ENCODE results near the gene CRELD2.
A peak's percentile ranks its signal among the peaks of the same experiment; 100 is the strongest.

The CRELD2 gene

DNA sequence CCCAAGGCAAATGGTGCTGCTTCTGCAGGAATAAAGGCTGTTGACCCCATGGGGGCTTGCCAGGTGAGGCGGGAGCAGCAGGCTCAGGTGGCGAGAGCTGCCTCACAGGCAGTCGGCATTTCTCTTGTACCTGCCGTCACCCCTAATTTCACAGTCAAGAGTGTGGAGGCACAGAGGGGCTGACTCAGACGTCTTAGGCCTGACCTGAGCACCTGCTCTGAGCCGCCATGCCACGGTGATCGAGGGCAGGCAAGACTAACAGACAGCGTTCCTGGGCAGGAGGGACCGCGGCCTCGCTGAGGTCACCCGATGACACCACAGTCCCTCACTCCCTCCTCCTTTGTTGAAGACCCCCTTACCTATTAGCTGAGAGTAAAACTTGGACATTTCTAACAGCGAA is 5.4 kb upstream of the CRELD2 start:
- no peak for DNase-seq

- no peak for DNase-seq
These were observed 5.0 kb upstream of the CRELD2 start for GRCh38 chr22:49913446-49913845.

DNA sequence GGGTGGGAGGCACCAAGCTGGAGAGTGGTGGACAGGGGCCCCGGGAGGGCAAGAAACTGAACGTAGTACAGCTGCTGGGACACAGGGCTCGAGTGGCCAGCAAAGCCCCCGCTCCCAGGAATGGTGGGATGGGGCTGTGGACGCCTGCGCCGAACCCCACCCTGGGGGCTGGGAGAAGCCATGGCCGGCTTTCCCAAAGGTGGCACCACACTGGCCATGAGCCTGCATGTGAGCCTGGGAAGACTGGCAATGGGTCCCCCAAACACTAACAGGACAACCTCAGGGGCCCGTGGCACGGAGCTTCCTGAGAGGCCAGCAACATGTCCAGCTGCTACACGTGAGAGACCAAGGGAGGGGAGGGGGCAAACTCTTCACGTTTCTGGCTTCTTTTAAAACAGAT is 4.2 kb upstream of the CRELD2 start:
- no peak for DNase-seq

GRCh38 chr22:49915610-49916009 is 2.8 kb upstream of the CRELD2 start:
- DNase-seq, result no peak

DNA sequence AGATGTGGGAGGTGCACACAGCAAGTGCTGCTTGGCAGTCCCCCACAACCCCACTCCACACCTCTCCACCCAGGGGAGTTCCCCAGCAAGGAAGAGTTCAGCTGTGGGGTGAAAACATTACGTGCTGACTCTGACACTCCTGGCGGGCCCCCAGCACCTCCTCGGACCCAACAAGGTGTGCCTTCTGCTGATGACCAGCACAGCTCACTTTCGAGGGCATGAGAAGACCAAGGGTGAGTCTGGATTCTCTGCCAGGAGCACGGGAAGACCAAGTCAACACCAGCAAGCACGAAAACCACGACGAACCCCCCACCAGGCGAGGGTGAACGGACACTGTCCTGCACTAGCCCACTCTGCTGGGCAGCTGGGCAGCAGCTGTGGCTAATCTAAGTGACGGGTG is 1.6 kb upstream of the CRELD2 start:
- no peak for DNase-seq

DNA sequence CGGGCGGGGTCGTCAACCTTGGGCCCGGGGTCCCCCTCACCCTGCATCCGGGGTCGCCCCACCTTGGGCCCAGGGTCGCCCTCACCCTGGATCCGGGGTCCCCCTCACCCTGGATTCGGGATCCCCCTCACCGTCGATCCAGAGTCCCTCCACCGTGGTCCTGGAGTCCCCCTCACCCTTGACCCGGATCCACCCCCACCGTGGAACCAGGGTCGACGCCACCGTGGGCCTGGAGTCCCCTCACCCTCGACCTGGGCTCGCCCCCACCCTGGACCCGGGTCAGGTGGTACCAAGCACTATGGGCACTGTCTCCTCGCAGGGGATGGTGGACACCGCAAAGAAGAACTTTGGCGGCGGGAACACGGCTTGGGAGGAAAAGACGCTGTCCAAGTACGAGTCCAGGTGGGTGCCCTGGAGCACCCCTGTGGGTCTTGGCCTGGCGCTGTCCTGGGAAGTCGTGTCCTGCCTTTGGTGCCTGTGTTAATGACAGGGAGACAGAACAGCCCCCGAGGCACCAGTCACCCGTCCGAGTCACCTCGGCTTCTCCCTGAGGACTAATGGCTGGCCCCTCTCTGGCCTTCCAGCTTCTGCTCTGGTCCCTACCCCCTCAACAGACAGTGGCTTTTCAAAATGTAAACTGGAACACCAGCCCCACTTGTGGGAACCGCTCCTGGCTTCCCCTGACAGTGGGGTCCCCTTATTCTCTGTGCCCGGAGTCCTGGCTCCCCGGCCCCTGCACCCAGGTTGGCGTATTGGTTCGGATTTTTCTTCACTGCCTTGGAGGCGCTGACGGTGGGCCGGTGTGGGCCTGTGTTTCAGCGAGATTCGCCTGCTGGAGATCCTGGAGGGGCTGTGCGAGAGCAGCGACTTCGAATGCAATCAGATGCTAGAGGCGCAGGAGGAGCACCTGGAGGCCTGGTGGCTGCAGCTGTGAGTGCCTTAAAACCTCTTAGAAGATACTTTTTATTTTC is 762 bp downstream of the CRELD2 start:
- no peak for DNase-seq

GRCh38 chr22:49920859-49921258 is 2.4 kb downstream of the CRELD2 start:
- no peak for DNase-seq

DNA sequence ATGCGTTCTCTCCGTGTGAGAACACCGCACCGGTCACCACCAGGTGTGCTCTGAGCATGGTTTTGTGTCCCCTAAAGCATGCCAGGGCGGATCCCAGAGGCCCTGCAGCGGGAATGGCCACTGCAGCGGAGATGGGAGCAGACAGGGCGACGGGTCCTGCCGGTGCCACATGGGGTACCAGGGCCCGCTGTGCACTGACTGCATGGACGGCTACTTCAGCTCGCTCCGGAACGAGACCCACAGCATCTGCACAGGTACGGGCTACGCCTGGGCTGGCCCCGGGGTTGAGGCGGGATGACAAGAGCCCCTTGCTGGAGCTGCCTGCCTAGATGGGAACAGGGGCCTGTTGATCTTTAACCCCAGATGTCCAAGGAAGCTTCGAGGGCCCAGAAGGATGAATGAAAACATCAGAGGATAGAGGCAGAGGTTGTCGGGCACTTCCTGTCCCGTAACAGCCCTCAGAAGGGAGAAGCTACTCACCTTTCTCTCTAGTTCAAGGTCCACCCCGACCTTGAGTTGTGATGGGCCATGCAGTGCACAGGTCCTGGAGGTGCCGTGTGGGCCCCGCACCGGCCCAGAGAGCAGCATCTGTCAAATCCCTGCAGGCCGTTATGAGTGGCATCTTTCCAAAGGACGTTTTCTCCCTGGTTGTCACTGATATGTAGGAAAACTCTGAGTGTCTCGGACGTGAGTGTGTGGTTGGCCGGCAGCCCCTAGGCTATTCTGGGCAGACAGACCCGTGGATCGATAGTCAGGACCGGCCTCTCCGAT is 3.3 kb downstream of the CRELD2 start:
- DNase-seq, result no peak

GRCh38 chr22:49922484-49922883 is 4.0 kb downstream of the CRELD2 start:
- no peak for DNase-seq

DNA sequence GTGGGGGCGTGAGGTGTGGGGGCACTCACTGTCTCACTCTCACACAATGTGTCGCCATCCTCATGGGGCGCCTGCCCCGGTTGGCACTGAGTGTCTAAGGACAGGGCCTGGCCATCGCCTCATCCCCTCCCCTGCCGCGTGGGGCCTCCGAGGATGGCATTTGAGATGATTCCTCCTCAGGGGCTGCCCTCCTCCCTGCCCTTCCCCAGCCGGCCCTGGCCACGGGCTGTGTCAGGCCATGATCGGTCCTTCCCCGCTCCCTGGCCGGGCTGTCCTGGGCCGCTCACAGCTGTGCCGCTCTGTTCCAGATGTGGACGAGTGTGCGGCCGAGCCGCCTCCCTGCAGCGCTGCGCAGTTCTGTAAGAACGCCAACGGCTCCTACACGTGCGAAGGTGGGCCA is 4.5 kb downstream of the CRELD2 start:
- DNase-seq, result no peak

GRCh38 chr22:49923445-49923844 is 5.0 kb downstream of the CRELD2 start:
- DNase-seq, result no peak

DNA sequence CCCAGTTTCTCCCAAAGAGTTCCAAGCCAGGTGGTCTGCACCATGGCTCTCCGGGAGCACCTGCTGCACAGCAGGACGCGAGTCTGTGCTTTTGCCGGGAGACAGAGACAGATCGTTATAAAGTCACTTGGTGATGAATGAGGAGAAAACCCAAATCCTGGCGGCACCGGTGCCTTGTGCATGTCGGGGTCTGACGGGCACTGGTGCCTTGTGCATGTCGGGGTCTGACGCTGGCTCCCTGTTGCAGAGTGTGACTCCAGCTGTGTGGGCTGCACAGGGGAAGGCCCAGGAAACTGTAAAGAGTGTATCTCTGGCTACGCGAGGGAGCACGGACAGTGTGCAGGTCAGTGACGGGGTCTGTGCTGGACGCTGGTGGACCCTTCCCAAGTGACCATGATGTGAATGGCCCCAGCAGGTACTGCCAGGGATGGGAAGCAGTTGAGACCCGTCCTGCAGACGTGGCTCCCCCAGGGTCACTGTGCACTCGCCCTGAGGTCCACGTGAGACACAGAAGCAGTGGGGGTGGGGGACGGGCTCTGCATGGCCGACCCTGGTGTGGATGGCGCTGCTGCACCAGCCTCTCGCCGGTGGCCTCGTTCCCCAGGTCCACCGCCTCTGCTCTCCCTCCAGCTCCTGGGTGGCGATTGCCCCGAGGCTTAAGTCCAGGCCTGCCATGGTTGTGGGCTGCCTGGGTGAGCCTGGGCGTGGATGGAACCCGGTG is 5.8 kb downstream of the CRELD2 start:
- no peak for DNase-seq

DNA sequence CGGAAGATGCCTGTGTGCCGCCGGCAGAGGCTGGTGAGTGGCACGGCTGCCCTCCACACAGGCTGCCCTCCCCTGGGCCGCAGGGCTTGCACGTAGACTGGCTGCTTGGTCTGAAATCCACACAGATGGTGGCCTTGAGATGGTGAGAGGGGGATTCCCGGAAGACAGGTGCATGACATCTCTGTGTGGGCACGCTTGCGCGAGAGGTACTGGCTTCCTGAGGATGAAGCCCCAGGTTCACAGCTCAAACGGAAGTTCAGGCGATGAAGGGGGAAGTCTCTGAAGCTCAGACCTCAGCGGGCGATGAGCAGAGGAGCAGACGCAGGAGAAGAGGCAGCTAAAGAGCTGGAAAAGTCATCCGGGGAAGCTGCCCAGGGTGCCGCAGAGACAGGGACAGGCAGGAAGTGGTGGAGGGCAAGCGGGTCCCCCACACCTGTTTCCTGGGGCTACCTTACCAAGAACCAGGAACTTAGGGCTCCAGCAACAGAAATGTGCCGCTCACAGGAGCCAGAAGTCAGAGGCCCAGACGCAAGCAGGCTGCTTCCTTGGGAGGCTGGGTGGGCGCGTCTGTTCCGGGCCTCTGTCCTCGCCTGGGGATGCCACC is 7.2 kb downstream of the CRELD2 start:
- DNase-seq, result no peak

DNA sequence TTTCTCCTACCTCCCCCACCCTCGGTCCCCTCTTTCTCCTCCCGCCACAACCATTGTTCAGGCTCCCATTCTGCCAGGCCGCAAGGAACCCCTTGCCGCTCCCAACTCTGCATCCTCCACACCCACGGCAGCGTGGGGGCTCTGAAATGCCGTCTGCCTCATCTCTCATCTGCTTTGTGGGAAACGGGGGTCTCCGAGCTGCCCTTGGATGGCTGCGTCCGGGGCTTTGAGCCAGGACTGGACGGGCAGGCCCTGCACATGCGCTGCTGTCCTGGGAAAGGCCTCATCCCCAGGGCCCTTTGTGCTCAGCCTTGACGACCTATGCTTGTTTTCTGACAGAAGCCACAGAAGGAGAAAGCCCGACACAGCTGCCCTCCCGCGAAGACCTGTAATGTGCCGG is 8.5 kb downstream of the CRELD2 start:
- DNase-seq, result no peak

- DNase-seq, result no peak
These were observed 9.2 kb downstream of the CRELD2 start for GRCh38 chr22:49927483-49928184.

- DNase-seq, result no peak
These were observed 9.7 kb downstream of the CRELD2 start for GRCh38 chr22:49928185-49928495.

DNA sequence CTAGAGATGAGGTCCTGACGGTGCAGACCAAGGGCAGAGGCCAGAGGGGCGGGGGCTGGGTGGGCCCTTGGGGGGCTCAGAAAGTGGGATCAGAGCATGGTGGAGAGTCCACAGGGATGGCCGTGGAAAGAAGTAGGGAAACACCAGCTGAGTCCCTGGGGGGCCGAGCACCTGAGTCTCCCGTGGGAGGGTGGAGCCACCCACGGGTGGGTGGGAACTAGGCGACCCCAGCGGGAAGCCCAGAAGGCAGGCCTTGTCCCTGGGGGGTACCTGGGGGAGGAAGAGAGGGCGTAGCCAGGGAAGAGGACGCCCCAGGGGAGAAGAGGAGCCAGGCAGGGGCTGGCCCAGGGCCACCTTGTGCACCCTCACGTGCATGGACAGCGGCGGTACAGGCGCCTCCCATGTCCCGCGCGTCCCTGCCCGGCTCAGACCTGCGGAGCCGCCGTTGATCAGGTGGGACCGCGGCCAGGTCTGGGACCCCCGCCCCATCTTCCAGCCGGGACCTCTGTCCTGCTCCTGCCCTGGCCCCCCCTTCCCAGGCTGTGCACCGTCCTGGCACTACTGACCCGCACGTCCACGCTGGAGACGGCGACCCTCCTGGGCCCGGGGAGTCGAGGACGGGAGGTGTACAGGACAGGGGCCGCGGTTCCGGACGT is 10.2 kb downstream of the CRELD2 start:
- no peak for DNase-seq

- DNase-seq, result peak; percentile 30
These were observed 11.0 kb downstream of the CRELD2 start for GRCh38 chr22:49929211-49929979.

DNA sequence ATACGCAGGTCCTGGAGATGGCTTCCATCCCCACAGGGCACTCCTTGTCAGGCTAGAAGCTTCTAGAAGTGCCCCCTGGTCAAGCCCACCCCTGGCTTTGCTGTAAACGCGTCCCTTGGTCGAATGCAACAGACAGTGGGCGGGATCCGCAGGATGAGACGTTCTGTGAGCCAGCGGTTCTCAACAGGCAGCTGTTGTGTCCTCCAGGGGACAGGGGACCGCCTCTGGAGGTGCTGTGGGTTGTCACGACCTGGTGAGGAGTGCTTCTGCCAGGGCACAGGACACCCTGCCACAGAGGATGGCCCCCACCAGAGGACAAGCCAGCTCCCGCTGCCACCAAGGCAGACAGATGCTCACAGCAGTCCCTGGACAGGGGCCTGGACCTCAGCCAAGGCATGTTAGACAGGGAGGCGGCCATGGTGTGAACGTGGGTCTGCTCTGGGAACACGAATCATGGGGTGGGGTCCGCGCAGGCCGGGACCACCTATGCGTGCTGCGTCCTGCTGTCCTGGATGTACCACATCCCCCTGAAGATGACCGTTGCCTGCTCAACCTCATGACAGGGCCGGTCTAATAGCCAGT is 11.7 kb downstream of the CRELD2 start:
- no peak for DNase-seq

Data from fibroblast of skin of scalp (primary cell).